VCaP (cell line): ENCODE measurements around the gene PROS1.

Source experiments
- H3K27ac ChIP-seq: fragments of 450-650 bp; 2 replicates; pipeline ENCODE4 v1.5.1; 2017
- CTCF ChIP-seq: fragments of 450-650 bp; conservative IDR thresholded peaks from 2 replicates; pipeline ENCODE4 v1.5.1; 2017; ENCODE audit warnings: mild to moderate bottlenecking, moderate library complexity

Gene PROS1

GRCh38 chr3:93973131-93974126 is at the start of gene PROS1:
Gene PROS1 (minus strand): TSS chr3:93973896. CDS start chr3:93973749, 147 bp downstream.
- 0 out of 2 replicates have a peak, but pooled peaks have one; percentile 15 for TF ChIP-seq CTCF
- H3K27ac ChIP-seq, result peak within 1 kb of the TSS; percentile 77

- TF ChIP-seq CTCF, result no peak
- H3K27ac ChIP-seq, result no peak overlapping the region
These were observed 46.6 kb upstream of the PROS1 start for GRCh38 chr3:94020293-94020692.

GRCh38 chr3:94019659-94020058 is 46.0 kb upstream of the PROS1 start:
- no peak for TF ChIP-seq CTCF
- H3K27ac ChIP-seq, result no peak overlapping the region

- H3K27ac ChIP-seq, result no peak overlapping the region
- no peak for TF ChIP-seq CTCF
These were observed 41.3 kb upstream of the PROS1 start for GRCh38 chr3:94015025-94015424.

GRCh38 chr3:94012185-94012584 is 38.5 kb upstream of the PROS1 start:
- no peak for TF ChIP-seq CTCF
- peak overlapping the region; percentile 43; the same call in 1 of the 2 replicates for H3K27ac ChIP-seq

- H3K27ac ChIP-seq, result peak overlapping the region; percentile 43
- TF ChIP-seq CTCF, result no peak
These were observed 37.6 kb upstream of the PROS1 start for GRCh38 chr3:94011233-94011711.

GRCh38 chr3:94009608-94010007 is 35.9 kb upstream of the PROS1 start:
- TF ChIP-seq CTCF, result no peak
- H3K27ac ChIP-seq, result no peak overlapping the region
